OCI-LY1 (cell line): ENCODE data around the gene ZNF548.

Experiments
- H2AFZ ChIP-seq: fragments of 200-600 bp; sonication (generic), shearing (Covaris generic); 2 replicates; pipeline ENCODE4 v1.6.0; 2014; ENCODE audit warnings: antibody characterized with exemption, mild to moderate bottlenecking, low read length
- H3F3A ChIP-seq: fragments of 200-600 bp; sonication (generic), shearing (Covaris generic); 2 replicates; pipeline ENCODE4 v1.6.0; 2014; ENCODE audit warnings: mild to moderate bottlenecking, antibody characterized with exemption, low read length, moderate library complexity; ENCODE audit not compliant: insufficient read depth
- H3K27ac ChIP-seq: fragments of 200-600 bp; sonication (generic); 2 replicates; pipeline ENCODE4 v1.5.1; 2014; ENCODE audit warnings: low read length, mixed run types, mild to moderate bottlenecking, low read depth; ENCODE audit not compliant: poor library complexity, severe bottlenecking
- H3K27me3 ChIP-seq: fragments of 200-600 bp; sonication (generic); 2 replicates; pipeline ENCODE4 v1.6.0; 2014; ENCODE audit warnings: antibody characterized with exemption, mild to moderate bottlenecking, low read length, moderate library complexity; ENCODE audit not compliant: insufficient read depth
- H3K36me3 ChIP-seq: fragments of 200-600 bp; sonication (generic); 2 replicates; pipeline ENCODE4 v1.6.1; 2014; ENCODE audit warnings: mild to moderate bottlenecking, antibody characterized with exemption, low read length, moderate library complexity, mixed read lengths; ENCODE audit not compliant: insufficient read depth
- H3K4me1 ChIP-seq: fragments of 200-600 bp; sonication (generic); 2 replicates; pipeline ENCODE4 v1.5.1; 2014; ENCODE audit warnings: mild to moderate bottlenecking, low read length, moderate library complexity; ENCODE audit not compliant: insufficient read depth, severe bottlenecking
- H3K4me2 ChIP-seq: fragments of 200-600 bp; sonication (generic), shearing (Covaris generic); 2 replicates; pipeline ENCODE4 v1.6.1; 2014; ENCODE audit warnings: low read length
- H3K4me3 ChIP-seq: fragments of 200-600 bp; sonication (generic); 2 replicates; pipeline ENCODE4 v1.5.1; 2014; ENCODE audit warnings: low read length, low read depth, mild to moderate bottlenecking, mixed read lengths; ENCODE audit not compliant: poor library complexity, severe bottlenecking
- H3K79me2 ChIP-seq: fragments of 200-600 bp; shearing (Covaris generic); 2 replicates; pipeline ENCODE4 v1.6.1; 2016; ENCODE audit warnings: mixed run types, low read length, mixed read lengths; ENCODE audit not compliant: insufficient read depth
- H3K9ac ChIP-seq: fragments of 200-600 bp; sonication (generic), shearing (Covaris generic); 2 replicates; pipeline ENCODE4 v1.6.1; 2014; ENCODE audit warnings: mild to moderate bottlenecking, low read length, mixed read lengths
- H3K9me2 ChIP-seq: fragments of 200-600 bp; sonication (generic), shearing (Covaris generic); 2 replicates; pipeline ENCODE4 v1.6.1; 2014; ENCODE audit warnings: low read depth, mild to moderate bottlenecking, low read length, mixed read lengths
- H3K9me3 ChIP-seq: fragments of 200-600 bp; shearing (Covaris generic); 2 replicates; pipeline ENCODE4 v1.6.1; 2014; ENCODE audit warnings: low read length, mixed read lengths
- H4K20me1 ChIP-seq: fragments of 200-600 bp; sonication (generic), shearing (Covaris generic); 2 replicates; pipeline ENCODE4 v1.6.0; 2016; ENCODE audit warnings: mild to moderate bottlenecking, low read length; ENCODE audit not compliant: insufficient read depth
- EZH2 ChIP-seq: fragments of 200-600 bp; sonication (generic), shearing (Covaris generic); IDR thresholded peaks from 2 replicates; pipeline ENCODE4 v1.8.0; 2017; ENCODE audit warnings: borderline replicate concordance, mixed run types, mild to moderate bottlenecking, antibody characterized with exemption, low read length, moderate library complexity, mixed read lengths
- TF ChIP-seq, protein P1 (sequence below): fragments of 200-600 bp; sonication (generic), shearing (Covaris generic); IDR thresholded peaks from 2 replicates; pipeline ENCODE4 v1.5.1; 2017; ENCODE audit warnings: mild to moderate bottlenecking, antibody characterized with exemption, low read length, moderate library complexity, mixed read lengths

ZNF548 gene

DNA sequence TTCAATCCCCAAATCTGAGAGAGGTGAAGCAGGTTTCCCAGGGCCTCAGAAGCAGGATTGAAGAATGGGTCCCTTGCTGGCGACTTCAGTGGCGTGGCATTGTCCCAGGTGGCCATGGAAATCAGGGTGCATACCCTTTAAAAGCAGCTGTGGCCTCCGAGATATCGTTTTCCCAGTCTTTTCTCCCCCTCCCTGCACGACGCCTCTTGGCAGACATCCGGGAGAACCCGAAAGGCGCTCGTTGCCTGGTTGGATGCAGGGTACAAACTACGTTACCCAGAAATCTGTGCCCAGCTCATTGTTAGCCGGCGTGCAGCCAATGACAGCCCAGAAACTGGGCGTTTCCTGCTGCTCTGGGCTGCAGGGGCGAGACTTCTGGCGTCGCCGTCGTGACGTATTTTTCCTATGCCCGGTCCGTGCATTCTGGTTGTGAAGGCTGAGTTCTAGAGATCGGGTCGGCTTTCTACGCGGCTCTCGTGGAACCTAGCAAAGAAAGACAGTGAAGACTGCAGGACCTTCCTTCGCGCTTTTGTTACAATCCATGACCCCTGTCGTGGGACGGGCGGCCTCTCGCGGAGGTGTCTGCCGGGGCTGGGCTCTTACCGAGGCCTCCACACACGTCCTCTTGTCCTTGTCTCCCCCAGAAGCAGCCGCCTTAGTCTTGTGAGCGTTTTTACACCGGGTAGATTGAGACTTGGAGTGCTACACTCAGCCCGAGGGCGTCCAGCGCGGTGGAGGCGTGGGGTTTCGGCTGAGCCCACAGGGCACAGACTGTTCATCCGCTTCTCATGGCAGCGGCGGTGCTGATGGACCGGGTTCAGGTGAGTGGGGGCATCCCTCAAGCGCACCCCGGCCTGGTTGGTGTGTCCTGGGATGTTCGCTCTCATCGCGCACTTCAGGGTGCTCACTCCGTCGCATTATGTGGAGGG, 38.5 kb upstream of the ZNF548 start, which contains the start of gene ZNF304:
ZNF304 (plus strand) TSS at position 395 of the 929 bp plus-strand sequence; CDS start at position 789, 394 bp downstream.
- H3K27me3 ChIP-seq, result no peaks in the 10 kb centered on the region
- H3K9ac ChIP-seq, result peak within 1 kb of the TSS; percentile 71
- peaks cover 16% of the 10 kb centered on the region for H3K4me1 ChIP-seq
- H3K36me3 ChIP-seq, result peaks cover 22% of the 10 kb centered on the region
- no peaks in the 10 kb centered on the region for H3K79me2 ChIP-seq
- peak within 1 kb of the TSS; percentile 71; the same call in 1 of the 2 replicates for H2AFZ ChIP-seq
- H3K9me2 ChIP-seq, result no peaks in the 10 kb centered on the region
- H3K9me3 ChIP-seq, result no peaks in the 10 kb centered on the region
- H4K20me1 ChIP-seq, result no peaks in the 10 kb centered on the region
- H3K4me2 ChIP-seq, result peak within 1 kb of the TSS; percentile 77
- no peaks in the 10 kb centered on the region for H3F3A ChIP-seq
- no peak within 1 kb of the TSS for H3K27ac ChIP-seq
- H3K4me3 ChIP-seq, result peak within 1 kb of the TSS; percentile 81
- TF ChIP-seq, protein P1, sequence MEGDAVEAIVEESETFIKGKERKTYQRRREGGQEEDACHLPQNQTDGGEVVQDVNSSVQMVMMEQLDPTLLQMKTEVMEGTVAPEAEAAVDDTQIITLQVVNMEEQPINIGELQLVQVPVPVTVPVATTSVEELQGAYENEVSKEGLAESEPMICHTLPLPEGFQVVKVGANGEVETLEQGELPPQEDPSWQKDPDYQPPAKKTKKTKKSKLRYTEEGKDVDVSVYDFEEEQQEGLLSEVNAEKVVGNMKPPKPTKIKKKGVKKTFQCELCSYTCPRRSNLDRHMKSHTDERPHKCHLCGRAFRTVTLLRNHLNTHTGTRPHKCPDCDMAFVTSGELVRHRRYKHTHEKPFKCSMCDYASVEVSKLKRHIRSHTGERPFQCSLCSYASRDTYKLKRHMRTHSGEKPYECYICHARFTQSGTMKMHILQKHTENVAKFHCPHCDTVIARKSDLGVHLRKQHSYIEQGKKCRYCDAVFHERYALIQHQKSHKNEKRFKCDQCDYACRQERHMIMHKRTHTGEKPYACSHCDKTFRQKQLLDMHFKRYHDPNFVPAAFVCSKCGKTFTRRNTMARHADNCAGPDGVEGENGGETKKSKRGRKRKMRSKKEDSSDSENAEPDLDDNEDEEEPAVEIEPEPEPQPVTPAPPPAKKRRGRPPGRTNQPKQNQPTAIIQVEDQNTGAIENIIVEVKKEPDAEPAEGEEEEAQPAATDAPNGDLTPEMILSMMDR, result no peak
- no peak for TF ChIP-seq EZH2

DNA sequence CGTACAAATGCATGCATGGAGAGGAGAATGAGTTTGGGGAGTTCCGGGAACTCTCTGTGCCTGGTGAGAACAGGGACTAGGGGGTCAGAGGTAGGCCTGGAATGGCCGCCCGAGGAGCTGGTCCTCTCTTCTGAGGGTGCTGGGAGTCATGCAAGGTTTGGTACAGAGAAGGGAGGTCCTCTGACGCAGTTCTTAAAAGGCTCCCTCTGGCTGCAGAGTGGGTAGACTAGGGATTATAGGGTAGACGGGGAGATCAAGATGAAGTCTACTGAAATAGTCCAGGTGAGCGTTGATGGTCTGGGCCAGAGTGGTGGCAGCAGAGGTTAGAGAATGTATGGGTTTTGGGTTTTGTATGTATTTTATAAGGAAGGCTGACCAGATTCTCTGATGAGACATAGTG, 37.8 kb upstream of the ZNF548 start:
- H2AFZ ChIP-seq, result no peak overlapping the region
- peaks cover 16% of the 10 kb centered on the region for H3K4me1 ChIP-seq
- no peaks in the 10 kb centered on the region for H3F3A ChIP-seq
- H3K27me3 ChIP-seq, result no peaks in the 10 kb centered on the region
- peak overlapping the region; percentile 71; the same call in 1 of the 2 replicates for H3K9ac ChIP-seq
- no peaks in the 10 kb centered on the region for H4K20me1 ChIP-seq
- no peaks in the 10 kb centered on the region for H3K9me2 ChIP-seq
- H3K4me3 ChIP-seq, result peak overlapping the region; percentile 81
- H3K4me2 ChIP-seq, result peak overlapping the region; percentile 72
- peaks cover 29% of the 10 kb centered on the region for H3K36me3 ChIP-seq
- no peak overlapping the region for H3K27ac ChIP-seq
- no peaks in the 10 kb centered on the region for H3K79me2 ChIP-seq
- no peak for TF ChIP-seq EZH2
- TF ChIP-seq, protein P1, result no peak
- H3K9me3 ChIP-seq, result no peaks in the 10 kb centered on the region

DNA sequence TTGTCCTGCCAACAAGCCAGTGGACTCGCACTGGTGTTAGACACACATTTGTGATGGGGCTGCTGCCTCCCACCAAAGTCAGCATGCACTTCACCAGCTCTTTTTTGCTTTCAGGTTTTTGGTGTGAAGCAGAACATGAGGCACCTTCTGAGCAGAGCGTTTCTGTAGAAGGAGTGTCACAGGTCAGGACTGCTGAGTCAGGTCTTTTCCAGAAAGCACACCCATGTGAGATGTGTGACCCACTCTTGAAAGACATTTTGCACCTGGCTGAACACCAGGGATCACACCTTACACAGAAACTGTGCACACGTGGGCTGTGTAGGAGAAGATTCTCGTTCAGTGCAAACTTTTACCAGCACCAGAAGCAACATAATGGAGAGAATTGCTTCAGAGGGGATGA, 33.7 kb upstream of the ZNF548 start:
- H4K20me1 ChIP-seq, result no peaks in the 10 kb centered on the region
- H3K9me2 ChIP-seq, result no peaks in the 10 kb centered on the region
- H2AFZ ChIP-seq, result no peak overlapping the region
- no peaks in the 10 kb centered on the region for H3F3A ChIP-seq
- H3K4me2 ChIP-seq, result no peak overlapping the region
- TF ChIP-seq, protein P1, result no peak
- no peak for TF ChIP-seq EZH2
- peaks cover 41% of the 10 kb centered on the region for H3K36me3 ChIP-seq
- peaks cover 9% of the 10 kb centered on the region for H3K4me1 ChIP-seq
- no peak overlapping the region for H3K4me3 ChIP-seq
- no peaks in the 10 kb centered on the region for H3K27me3 ChIP-seq
- H3K9ac ChIP-seq, result no peak overlapping the region
- no peak overlapping the region for H3K27ac ChIP-seq
- no peaks in the 10 kb centered on the region for H3K79me2 ChIP-seq
- H3K9me3 ChIP-seq, result peaks cover 3% of the 10 kb centered on the region; the same call in 1 of the 2 replicates
